Measurements from ENCODE around the gene TP53. TPM values are rescaled to one million over a fixed set of nuclear protein-coding genes. Genes with fewer than 3 reads are reported as not detected.

TP53 gene
- total RNA-seq, 2 experiments from 2014 or later: 69.2 to 172 TPM

GRCh38 chr17:7654832-7655540, 32.3 kb downstream of the TP53 start:
- ChIA-PET POLR2A (no interaction called here), CTCF (ENCODE audit: unreplicated experiment) (no interaction called here)
- no peaks in the 10 kb centered on the region for H4K20me1 ChIP-seq (ENCODE audit: insufficient read depth, low read length)
- no peak overlapping the region for H3K4me2 ChIP-seq (ENCODE audit: low read length)
- no peak overlapping the region for H3K4me3 ChIP-seq (ENCODE audit: low read depth, low read length, poor library complexity, severe bottlenecking)
- H3K36me3 ChIP-seq (ENCODE audit: insufficient read depth, low read length): no peaks in the 10 kb centered on the region
- no peak for DNase-seq (ENCODE audit: low spot score)
- TF ChIP-seq CTCF (conservative IDR thresholded peaks at IDR 0.05; ENCODE audit: low read length) (no peak), EZH2phosphoT487 (IDR thresholded peaks at IDR 0.05; ENCODE audit: borderline replicate concordance, low read depth, low read length) (no peak)
- intact Hi-C loops (cut with micrococcal nuclease; ENCODE audit: unreplicated experiment): no loop called here
- H3K4me1 ChIP-seq (ENCODE audit: insufficient read depth, low read length, poor library complexity, severe bottlenecking): no peaks in the 10 kb centered on the region
- no peaks in the 10 kb centered on the region for H3K9me3 ChIP-seq (ENCODE audit: low read length)
- no TSS peak for BruUV-seq (replicated peaks)
- H3K79me2 ChIP-seq (ENCODE audit: insufficient read depth, low read depth, low read length): no peaks in the 10 kb centered on the region
- H3K27ac ChIP-seq (ENCODE audit: low read depth, low read length, poor library complexity, severe bottlenecking): no peak overlapping the region
- H3K9me2 ChIP-seq (ENCODE audit: insufficient read depth, low read length): no peaks in the 10 kb centered on the region
- no peak overlapping the region for H2AFZ ChIP-seq (ENCODE audit: low read length)

GRCh38 chr17:7652388-7653356, 34.6 kb downstream of the TP53 start:
- Histone ChIP-seq H3K27ac (ENCODE audit: low read depth, low read length, poor library complexity, severe bottlenecking) (no peak overlapping the region), H3K36me3 (ENCODE audit: insufficient read depth, low read length) (no peaks in the 10 kb centered on the region), H4K20me1 (ENCODE audit: insufficient read depth, low read length) (no peaks in the 10 kb centered on the region), H3K79me2 (ENCODE audit: insufficient read depth, low read depth, low read length) (no peaks in the 10 kb centered on the region), H3K4me1 (ENCODE audit: insufficient read depth, low read length, poor library complexity, severe bottlenecking) (no peaks in the 10 kb centered on the region), H2AFZ (ENCODE audit: low read length) (no peak overlapping the region), H3K9me2 (ENCODE audit: insufficient read depth, low read length) (no peaks in the 10 kb centered on the region), H3K4me2 (ENCODE audit: low read length) (no peak overlapping the region), H3K4me3 (ENCODE audit: low read depth, low read length, poor library complexity, severe bottlenecking) (no peak overlapping the region), H3K9me3 (ENCODE audit: low read length) (no peaks in the 10 kb centered on the region)
- DNase-seq (ENCODE audit: low spot score): no peak
- ChIA-PET CTCF (ENCODE audit: unreplicated experiment) (no interaction called here), POLR2A (interaction anchor here (0.6 kb wide), 1 partner anchor 17 kb away, joined by 3 read pairs; no protein-coding TSS in a partner anchor)
- BruUV-seq (replicated peaks): no TSS peak
- intact Hi-C loops (cut with micrococcal nuclease; ENCODE audit: unreplicated experiment): no loop called here
- TF ChIP-seq CTCF (conservative IDR thresholded peaks at IDR 0.05; ENCODE audit: low read length): no peak
- no peak for TF ChIP-seq EZH2phosphoT487 (IDR thresholded peaks at IDR 0.05; ENCODE audit: borderline replicate concordance, low read depth, low read length)

Measured in OCI-LY7 (cell line).